ENCODE measurements around the gene MAPKAP1.

The MAPKAP1 gene

GRCh38 chr9:125608489-125609224 is 98.4 kb downstream of the MAPKAP1 start:
- TF ChIP-seq POLR2AphosphoS5 (IDR thresholded peaks at IDR 0.05; ENCODE audit: low read depth, low read length) = no peak
- TF ChIP-seq REST (IDR thresholded peaks at IDR 0.05; ENCODE audit: insufficient read depth in 1 of 2, low read depth in 2 of 2, low read length in 2 of 2) = no peak
- TF ChIP-seq SIN3A (IDR thresholded peaks at IDR 0.05; ENCODE audit: borderline replicate concordance, insufficient read depth, low read length) = no peak
- no peak for TF ChIP-seq FOXP2 (optimal IDR thresholded peaks at IDR 0.05; ENCODE audit: borderline replicate concordance, extremely low read depth, extremely low read length, insufficient read depth)
- no peak for TF ChIP-seq TAF1 (IDR thresholded peaks at IDR 0.05; ENCODE audit: borderline replicate concordance, insufficient read depth, low read length)

GRCh38 chr9:125604196-125604595 is 102.8 kb downstream of the MAPKAP1 start:
- no peak for TF ChIP-seq TAF1 (IDR thresholded peaks at IDR 0.05; ENCODE audit: borderline replicate concordance, insufficient read depth, low read length)
- TF ChIP-seq FOXP2 (optimal IDR thresholded peaks at IDR 0.05; ENCODE audit: borderline replicate concordance, extremely low read depth, extremely low read length, insufficient read depth) = no peak
- no peak for TF ChIP-seq REST (IDR thresholded peaks at IDR 0.05; ENCODE audit: insufficient read depth in 1 of 2, low read depth in 2 of 2, low read length in 2 of 2)
- TF ChIP-seq SIN3A (IDR thresholded peaks at IDR 0.05; ENCODE audit: borderline replicate concordance, insufficient read depth, low read length) = no peak
- TF ChIP-seq POLR2AphosphoS5 (IDR thresholded peaks at IDR 0.05; ENCODE audit: low read depth, low read length) = no peak

- TF ChIP-seq SIN3A (IDR thresholded peaks at IDR 0.05; ENCODE audit: borderline replicate concordance, insufficient read depth, low read length) (no peak), TAF1 (IDR thresholded peaks at IDR 0.05; ENCODE audit: borderline replicate concordance, insufficient read depth, low read length) (no peak), REST (IDR thresholded peaks at IDR 0.05; ENCODE audit: insufficient read depth in 1 of 2, low read depth in 2 of 2, low read length in 2 of 2) (no peak), POLR2AphosphoS5 (IDR thresholded peaks at IDR 0.05; ENCODE audit: low read depth, low read length) (no peak), FOXP2 (optimal IDR thresholded peaks at IDR 0.05; ENCODE audit: borderline replicate concordance, extremely low read depth, extremely low read length, insufficient read depth) (no peak)
These were observed 103.5 kb downstream of the MAPKAP1 start for GRCh38 chr9:125603478-125604021.

GRCh38 chr9:125601961-125602360 is 105.0 kb downstream of the MAPKAP1 start:
- TF ChIP-seq TAF1 (IDR thresholded peaks at IDR 0.05; ENCODE audit: borderline replicate concordance, insufficient read depth, low read length) = no peak
- no peak for TF ChIP-seq REST (IDR thresholded peaks at IDR 0.05; ENCODE audit: insufficient read depth in 1 of 2, low read depth in 2 of 2, low read length in 2 of 2)
- no peak for TF ChIP-seq POLR2AphosphoS5 (IDR thresholded peaks at IDR 0.05; ENCODE audit: low read depth, low read length)
- no peak for TF ChIP-seq SIN3A (IDR thresholded peaks at IDR 0.05; ENCODE audit: borderline replicate concordance, insufficient read depth, low read length)
- no peak for TF ChIP-seq FOXP2 (optimal IDR thresholded peaks at IDR 0.05; ENCODE audit: borderline replicate concordance, extremely low read depth, extremely low read length, insufficient read depth)
